GM08714 (cell line): Measurements from ENCODE around the gene KCNJ12.
"Not testable (repeated sequence)": the region's sequence is repeated elsewhere in the genome, so short reads cannot be mapped to it uniquely, and the experiment has no call there.

Experiments used
- H3K4me3 ChIP-seq: fragments of 200-500 bp; sonication (Bioruptor generic); 2 replicates; pipeline ENCODE4 v1.5.1; 2014; ENCODE audit warnings: mild to moderate bottlenecking, low read length, inconsistent platforms
- ZNF274 ChIP-seq: IDR thresholded peaks from 2 replicates; pipeline ENCODE4 v1.6.1; 2012; ENCODE audit warnings: mild to moderate bottlenecking, low read depth, low read length

Gene KCNJ12

DNA sequence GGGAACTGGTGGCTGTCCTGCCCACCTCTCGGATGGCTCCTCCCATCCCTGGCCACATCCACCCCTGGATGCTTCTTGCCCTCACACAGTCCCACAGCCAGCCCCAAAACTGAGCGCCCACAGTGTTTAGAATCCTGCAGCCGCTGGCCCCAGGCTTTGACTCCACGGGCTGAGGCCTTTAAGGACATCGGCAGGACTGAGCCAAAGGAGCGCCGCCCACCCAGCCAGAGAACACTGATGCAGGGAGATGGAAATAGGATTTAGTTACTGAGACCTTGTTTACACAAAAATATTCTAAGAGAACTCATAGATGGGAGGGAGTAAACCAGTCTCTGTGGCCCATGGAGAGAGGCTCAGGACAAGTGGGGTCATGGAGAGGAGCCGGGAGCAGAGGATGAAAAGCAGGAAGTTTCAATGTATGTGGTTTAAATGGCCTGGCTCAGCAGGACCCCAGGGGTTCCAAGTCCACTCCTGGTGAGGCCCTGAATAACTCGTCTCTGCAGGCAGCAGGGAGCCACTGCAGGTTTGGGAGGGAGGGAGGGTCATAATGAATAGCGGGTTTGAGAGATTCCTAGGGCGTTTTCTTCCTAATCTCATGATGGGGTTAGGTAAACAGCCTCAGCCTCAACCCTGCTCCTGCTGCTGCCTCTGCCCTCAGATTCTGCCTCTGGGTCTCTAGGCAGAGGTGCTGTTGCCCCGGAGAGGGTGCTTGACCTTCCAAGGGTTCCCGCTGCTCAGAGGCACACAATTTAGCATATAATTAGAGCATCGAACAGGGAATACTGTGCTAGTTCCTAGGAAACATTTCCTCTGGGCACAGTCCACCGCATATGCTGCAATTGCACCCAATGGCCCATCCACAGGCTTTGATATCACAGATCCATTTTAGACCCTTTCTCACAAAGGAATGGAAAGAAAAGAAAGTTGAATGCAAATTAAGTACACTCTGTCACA, 61.0 kb downstream of the KCNJ12 start:
- not testable (repeated sequence) for H3K4me3 ChIP-seq

DNA sequence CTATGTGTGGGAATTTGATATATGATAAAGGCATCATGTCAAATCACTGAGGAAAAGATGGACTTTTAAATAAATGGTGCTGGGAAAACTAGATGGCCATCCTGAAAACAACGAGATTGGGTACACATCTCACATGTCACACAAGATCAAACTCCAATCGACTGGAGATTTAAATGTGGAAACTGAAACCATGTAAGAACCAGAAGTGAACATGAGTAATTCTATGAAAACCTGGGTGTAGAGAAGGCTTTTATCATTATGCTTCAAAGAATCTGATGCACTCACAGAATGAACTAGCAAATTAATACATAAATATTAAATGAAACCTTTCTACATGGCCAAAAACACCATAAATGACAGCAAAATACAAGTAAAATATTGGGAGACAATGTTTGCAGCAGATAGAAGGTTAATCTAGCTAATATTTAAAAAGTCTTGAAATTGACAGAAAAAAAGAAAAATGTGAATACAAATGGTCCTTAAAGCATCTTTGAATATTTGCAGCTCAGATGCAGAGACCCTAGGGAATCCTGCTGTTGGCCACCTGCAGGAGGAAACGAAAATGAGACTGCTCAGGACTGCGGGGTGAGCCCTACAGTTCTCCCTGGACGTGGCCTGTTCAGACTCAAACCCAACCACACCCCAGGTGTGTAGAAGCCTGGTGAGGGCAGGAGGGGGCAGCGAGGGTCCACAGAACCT, 62.3 kb downstream of the KCNJ12 start:
- not testable (repeated sequence) for H3K4me3 ChIP-seq

DNA sequence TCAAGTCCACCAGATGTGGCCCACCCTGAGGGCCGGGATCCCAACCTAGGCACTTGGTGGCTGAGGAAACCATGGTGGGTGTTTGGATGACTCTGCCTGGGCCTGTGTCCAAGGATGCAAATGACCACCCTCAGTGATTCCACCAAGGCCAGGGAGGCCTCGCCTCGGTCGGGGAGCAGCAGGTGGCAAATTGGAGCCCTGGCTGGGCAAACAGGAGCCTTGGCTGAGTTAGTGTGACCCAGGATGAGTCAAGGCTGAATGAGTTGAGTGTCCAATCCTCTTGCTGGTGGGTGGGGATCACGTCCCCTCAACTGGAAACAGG, 62.8 kb downstream of the KCNJ12 start:
- not testable (repeated sequence) for H3K4me3 ChIP-seq

DNA sequence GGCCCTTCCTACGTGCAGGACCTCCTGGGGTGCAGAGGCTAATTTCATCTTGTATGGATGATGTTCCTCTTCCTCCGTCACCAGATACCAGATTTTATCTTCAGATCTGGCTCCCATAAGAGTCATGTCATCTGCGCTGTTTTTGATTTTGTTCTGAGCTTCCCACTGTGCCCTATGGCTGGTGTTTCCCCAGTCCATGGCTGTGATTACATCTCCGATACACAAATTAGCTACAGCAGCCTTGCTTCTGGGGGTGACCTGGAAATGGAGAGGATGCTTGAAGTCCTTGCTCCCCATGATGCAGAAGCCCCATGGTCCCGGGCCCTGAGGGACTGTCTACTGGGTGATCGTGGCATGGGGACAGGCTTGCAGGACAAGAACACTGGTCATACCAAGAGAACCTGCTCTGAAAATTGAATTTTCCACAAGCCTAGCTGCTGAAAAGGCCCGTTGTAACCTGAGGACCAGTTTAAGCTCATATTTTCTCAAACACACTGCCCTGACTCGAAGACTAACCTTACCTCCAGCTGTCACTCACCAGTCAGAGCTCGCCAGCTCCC, 69.0 kb downstream of the KCNJ12 start:
- TF ChIP-seq ZNF274, result no peak
- H3K4me3 ChIP-seq, result no peak overlapping the region

DNA sequence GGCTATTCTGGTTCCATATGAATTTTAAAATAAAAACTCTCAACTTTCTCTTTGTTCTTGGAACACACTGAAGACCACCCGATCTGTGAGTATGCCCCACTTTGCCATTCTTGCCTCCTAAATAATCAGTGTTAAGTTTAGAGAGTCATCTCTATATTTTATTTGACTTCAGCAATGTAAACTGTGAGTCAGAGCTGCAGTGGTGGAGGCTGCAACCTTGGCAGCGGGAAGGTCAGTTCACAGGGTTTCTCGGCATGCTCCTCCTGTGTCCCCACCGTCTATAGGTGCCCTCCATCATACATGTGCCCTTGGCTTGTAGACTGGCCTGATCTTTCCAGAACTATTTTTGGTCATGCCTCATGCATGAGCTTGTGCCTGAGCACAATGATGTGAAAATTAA, 71.4 kb downstream of the KCNJ12 start:
- H3K4me3 ChIP-seq, result not testable (repeated sequence)

DNA sequence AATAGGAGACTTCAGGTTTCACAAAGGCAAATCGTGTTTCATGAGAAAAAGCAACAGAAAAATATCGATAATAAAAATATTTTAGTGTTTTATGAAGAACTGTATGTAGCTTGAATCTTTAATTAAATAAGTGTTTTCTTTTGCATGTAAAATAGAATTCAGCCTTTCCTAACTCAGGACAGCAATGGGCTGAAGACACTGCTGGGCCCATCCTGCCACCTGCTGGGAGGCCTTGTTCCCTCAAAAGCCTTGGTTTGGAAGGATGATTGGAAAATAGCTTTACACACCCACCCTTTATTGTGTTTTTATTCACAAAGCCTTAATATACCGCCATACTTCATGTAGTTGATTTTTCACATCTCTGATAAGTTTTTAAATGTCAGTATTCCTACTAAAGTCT, 73.7 kb downstream of the KCNJ12 start:
- H3K4me3 ChIP-seq, result not testable (repeated sequence)

DNA sequence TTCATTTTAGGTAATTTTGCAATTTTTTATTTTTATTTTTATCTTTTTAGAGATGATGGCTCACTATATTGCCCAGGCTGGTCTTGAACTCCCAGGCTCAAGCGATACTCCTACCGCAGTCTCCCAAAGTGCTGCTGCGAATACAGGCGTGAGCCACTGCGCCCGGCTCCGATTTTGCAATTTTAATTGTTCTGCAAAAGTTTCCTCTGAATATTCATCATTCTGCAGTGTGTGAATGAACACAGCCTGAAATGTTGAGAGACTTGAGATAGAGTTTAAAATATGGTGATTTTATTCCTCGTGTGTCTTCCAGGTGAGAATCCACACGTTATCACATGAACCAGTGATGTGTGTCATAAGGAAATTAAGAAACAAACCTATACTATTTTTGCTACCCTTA, 75.8 kb downstream of the KCNJ12 start:
- no peak for TF ChIP-seq ZNF274
- no peak overlapping the region for H3K4me3 ChIP-seq

DNA sequence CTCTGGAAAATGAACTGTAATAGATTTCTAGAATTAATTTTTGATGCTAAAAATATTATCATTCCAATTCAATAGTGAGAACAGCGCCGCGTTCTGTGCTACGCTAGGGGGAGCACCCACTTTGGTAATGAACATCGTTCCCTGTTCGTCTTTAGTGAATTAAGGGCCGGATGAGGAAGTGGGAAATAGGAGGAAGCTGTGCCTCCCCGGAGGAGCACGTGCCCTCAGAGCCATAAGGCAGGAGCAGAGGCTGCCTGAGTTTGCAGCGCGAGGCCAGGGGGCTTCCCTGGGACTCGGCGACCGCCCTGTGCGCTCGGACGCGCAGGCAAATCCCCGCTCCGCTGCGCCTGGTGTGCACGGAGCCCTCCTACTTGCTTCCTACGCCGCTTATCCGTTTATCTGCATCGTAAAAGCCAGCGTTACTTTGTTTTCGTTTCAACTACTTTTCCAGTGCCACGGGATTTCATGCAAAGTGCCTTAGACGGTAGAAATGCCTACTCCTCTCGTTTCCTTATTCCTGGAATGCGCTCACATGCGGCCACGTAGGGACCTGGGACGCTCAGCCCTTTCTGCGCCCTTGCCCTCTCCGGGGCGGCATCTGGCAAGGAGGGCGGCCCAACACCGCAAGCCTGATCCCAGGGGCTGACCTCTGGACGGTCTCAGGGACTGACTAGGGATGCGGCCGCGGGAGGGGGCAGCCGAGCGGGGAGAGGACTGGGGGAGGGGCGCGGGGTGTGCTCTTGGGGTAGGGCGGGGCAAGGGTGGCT, 76.4 kb downstream of the KCNJ12 start:
- no peak overlapping the region for H3K4me3 ChIP-seq
- TF ChIP-seq ZNF274, result no peak

DNA sequence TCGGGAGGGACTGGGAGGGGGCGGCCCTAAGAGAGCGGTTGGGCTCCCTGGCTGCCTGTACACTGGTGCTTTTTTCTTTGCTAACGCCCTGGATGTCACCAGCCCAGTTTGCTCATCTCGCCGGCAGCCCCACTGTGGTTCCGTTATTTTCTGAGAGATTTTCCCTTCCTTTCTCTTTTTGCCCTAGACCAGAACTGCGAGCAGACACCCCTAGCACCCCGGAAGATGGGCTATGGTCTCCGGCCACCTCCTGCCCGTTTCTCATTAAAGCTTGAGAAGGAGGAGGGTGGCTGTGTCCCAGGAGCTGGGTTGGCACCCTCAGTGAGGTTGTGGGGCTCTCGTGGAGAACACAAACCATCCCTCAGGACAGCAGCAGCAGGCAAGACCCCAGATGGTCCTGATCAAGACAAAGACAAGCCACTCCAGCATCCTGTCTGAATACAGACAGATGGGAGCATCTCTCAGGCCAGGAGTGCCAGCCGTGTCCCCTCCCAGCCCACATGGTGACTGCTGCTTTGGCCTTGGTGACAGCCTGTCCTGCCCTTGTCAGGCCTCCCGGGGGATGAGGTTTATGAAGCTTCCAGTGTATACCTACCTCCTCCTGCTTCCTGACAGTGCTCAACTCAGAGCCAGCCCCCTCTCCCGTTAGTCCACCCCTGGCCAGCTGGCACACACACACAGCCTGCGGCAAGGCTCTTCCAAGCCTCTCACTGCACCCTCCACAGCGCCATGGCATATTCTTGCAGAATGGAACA, 77.2 kb downstream of the KCNJ12 start:
- no peak for TF ChIP-seq ZNF274
- no peak overlapping the region for H3K4me3 ChIP-seq

DNA sequence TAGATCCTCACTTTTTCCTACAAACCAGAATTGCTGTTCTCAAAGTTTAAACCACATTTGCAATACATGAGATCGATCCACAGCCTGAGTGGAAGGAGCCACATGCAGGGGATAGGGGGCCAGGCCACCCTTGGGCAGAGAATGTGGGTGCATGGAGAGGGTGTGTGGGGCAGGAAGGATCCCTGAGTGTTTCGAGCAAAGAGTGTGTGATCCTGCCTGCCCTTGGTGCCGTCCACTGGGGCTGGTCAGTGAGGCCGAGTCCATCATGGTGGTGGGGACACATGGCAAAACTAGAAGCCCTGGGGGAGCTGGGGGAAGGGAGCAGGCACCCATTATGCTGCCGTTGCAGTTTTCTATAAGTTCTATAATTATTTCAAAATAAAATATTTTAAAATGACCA, 77.8 kb downstream of the KCNJ12 start:
- not testable (repeated sequence) for H3K4me3 ChIP-seq

DNA sequence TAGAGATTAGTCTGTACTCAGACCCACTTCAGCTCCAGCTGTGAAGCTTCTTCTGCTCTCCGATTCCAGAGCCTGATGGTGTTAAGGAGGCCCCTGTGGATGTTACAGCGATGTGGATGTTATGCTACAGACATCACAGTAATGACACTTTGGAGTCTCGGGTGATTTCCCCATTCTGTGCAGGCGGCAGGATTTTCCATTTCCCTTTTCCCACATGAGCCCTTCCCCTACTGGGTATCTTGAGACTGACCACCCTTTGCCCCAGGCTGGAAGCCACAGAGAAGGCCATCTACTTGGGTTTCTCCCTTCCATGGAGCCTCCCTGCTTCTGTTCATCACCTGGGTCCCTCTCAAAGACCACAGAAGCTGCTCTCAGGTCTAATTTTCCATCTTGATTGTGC, 78.3 kb downstream of the KCNJ12 start:
- H3K4me3 ChIP-seq, result no peak overlapping the region
- no peak for TF ChIP-seq ZNF274

DNA sequence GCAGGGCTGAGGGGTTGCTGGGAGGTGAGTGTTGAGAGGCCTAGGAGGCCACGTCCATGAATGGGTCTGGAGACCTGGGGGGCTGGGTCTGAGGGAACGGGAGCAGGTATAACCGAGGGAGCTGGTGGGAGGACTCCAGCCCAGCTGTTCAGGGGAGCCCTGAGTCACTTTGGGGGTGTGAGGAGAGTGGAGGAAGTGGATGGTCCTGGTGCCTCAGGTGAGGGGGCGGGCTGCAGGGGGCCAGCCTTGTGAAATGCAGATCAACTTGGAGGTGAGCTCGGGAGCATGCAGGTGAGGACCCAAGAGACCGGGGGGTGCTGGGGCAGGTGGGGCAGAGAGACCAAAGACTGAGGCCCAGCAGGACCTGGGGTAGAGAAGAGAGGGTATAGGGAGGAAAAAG, 79.6 kb downstream of the KCNJ12 start:
- no peak for TF ChIP-seq ZNF274

DNA sequence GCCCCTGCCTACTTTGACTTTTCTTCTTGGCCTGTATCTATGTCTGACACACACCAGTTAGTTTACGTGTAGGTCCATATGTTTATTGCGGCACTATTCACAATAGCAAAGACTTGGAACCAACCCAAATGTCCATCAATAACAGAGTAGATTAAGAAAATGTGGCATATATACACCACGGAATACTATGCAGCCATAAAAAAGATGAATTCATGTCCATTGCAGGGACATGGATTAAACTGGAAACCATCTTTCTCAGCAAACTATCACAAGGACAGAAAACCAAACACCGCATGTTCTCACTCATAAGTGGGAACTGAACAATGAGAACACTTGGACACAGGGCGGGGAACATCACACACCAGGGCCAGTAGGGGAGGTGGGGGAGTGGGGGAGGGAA, 80.3 kb downstream of the KCNJ12 start:
- H3K4me3 ChIP-seq, result not testable (repeated sequence)

More for the DNA sequence above, 79.6 kb downstream of the KCNJ12 start:
- H3K4me3 ChIP-seq, result no peak overlapping the region
